Mammary epithelial cell (primary cell): ENCODE data around the gene LYPD1.

Source experiments
- CTCF ChIP-seq, 2 donors: IDR thresholded peaks in 1 of 2; conservative IDR thresholded peaks in 1 of 2; 2 replicates each; pipeline ENCODE4 v1.5.1; 2011 to 2012; ENCODE audit warnings: inconsistent platforms in 2 of 2, low read length in 2 of 2, mild to moderate bottlenecking in 2 of 2, control low read depth in 1 of 2, low read depth in 1 of 2; ENCODE audit not compliant: insufficient read depth in 1 of 2; ENCODE audit errors: extremely low read depth in 1 of 2
- EZH2 ChIP-seq: IDR thresholded peaks from 2 replicates; pipeline ENCODE4 v1.6.1; 2012; ENCODE audit warnings: low read length, inconsistent platforms, borderline replicate concordance

GRCh38 chr2:132618734-132619133, 51.3 kb downstream of the LYPD1 start:
- TF ChIP-seq CTCF (conservative IDR thresholded peaks at IDR 0.05 in 1 of 2, IDR thresholded peaks at IDR 0.05 in 1 of 2; ENCODE audit: extremely low read depth in 1 of 2, insufficient read depth in 1 of 2, low read depth in 1 of 2, low read length in 2 of 2) (no peak), EZH2 (no peak)
